Neutrophil (primary cell): ENCODE measurements around the gene NEDD4L.

Experiments
- H3K27ac ChIP-seq: fragments of 200-600 bp; sonication (generic); 2 replicates; pipeline ENCODE4 v1.5.1; 2016; ENCODE audit warnings: mild to moderate bottlenecking, moderate library complexity
- H3K27me3 ChIP-seq: fragments of 200-600 bp; sonication (generic); 2 replicates; pipeline ENCODE4 v1.6.0; 2016; ENCODE audit warnings: mild to moderate bottlenecking
- H3K36me3 ChIP-seq: fragments of 200-600 bp; sonication (generic); 2 replicates; pipeline ENCODE4 v1.5.1; 2017
- H3K4me1 ChIP-seq, 2 experiments: fragments of 200-600 bp in 1 of 2; sonication (generic) in 1 of 2; 1 replicate in 1 of 2; 2 replicates in 1 of 2; pipeline versions ENCODE4 v1.5.1 to v1.6.1; 2013 to 2016; ENCODE audit warnings: low read depth in 1 of 2, low read length in 1 of 2, mild to moderate bottlenecking in 1 of 2, moderate library complexity in 1 of 2; ENCODE audit not compliant: control insufficient read depth in 1 of 2, insufficient read depth in 1 of 2
- H3K4me3 ChIP-seq, 2 experiments: fragments of 200-600 bp in 1 of 2; sonication (generic) in 1 of 2; 1 replicate in 1 of 2; 2 replicates in 1 of 2; pipeline ENCODE4 v1.5.1; 2013 to 2016; ENCODE audit warnings: low read depth in 1 of 2, low read length in 1 of 2, mild to moderate bottlenecking in 1 of 2, moderate library complexity in 1 of 2
- H3K9me3 ChIP-seq: fragments of 200-600 bp; sonication (generic); 2 replicates; pipeline ENCODE4 v1.5.1; 2016
- TF ChIP-seq, protein P1 (sequence below): fragments of 200-600 bp; sonication (generic); IDR thresholded peaks from 2 replicates; pipeline ENCODE4 v1.5.1; 2016; ENCODE audit warnings: antibody characterized with exemption

NEDD4L gene

DNA sequence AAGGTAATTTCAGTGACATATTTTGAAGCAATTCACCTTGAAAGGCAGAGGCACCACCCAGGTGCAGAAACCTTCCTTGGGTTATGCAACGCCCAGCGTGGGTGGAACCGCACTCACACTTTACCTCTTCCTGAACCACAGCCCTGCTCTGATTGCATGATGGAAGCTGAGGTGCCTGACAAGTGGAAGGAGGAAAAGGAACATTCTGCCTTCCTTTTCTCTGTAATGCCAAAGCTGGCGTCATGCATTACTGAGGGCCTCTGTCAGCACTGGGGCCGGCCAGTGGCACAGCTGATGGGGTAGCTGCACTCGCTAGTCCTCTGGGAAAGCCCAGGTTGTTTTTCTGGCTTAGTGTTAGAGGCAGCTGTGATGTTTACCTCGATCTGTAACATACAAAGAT is 266.5 kb downstream of the NEDD4L start:
- TF ChIP-seq, protein P1, sequence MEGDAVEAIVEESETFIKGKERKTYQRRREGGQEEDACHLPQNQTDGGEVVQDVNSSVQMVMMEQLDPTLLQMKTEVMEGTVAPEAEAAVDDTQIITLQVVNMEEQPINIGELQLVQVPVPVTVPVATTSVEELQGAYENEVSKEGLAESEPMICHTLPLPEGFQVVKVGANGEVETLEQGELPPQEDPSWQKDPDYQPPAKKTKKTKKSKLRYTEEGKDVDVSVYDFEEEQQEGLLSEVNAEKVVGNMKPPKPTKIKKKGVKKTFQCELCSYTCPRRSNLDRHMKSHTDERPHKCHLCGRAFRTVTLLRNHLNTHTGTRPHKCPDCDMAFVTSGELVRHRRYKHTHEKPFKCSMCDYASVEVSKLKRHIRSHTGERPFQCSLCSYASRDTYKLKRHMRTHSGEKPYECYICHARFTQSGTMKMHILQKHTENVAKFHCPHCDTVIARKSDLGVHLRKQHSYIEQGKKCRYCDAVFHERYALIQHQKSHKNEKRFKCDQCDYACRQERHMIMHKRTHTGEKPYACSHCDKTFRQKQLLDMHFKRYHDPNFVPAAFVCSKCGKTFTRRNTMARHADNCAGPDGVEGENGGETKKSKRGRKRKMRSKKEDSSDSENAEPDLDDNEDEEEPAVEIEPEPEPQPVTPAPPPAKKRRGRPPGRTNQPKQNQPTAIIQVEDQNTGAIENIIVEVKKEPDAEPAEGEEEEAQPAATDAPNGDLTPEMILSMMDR = no peak
- H3K27me3 ChIP-seq = no peaks in the 10 kb centered on the region
- H3K27ac ChIP-seq = no peak overlapping the region

DNA sequence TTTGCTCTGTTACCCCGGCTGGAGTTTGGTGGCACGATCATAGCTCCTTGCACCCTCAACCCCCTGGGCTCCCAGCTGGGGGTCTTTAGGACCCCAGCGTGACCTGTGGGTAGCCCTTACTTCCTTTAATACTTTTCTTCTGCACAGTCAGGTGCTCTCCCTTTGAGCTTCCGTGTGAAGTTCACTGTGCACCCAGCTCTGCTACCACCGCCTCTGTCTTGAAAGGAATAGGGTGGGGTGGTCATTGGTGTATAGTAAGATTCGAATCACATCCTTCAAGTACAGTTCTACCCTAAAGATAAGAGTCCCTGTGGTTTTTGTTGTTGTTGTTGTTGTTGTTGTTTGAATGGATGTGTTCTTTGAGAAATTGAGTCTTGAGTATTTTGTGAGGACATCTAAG is 267.4 kb downstream of the NEDD4L start:
- TF ChIP-seq, protein P1 = no peak
- no peaks in the 10 kb centered on the region for H3K4me1 ChIP-seq

More for the DNA sequence above, 266.5 kb downstream of the NEDD4L start:
- Histone ChIP-seq H3K4me3 (no peak overlapping the region), H3K9me3 (no peaks in the 10 kb centered on the region), H3K36me3 (no peaks in the 10 kb centered on the region), H3K4me1 (no peaks in the 10 kb centered on the region)

DNA sequence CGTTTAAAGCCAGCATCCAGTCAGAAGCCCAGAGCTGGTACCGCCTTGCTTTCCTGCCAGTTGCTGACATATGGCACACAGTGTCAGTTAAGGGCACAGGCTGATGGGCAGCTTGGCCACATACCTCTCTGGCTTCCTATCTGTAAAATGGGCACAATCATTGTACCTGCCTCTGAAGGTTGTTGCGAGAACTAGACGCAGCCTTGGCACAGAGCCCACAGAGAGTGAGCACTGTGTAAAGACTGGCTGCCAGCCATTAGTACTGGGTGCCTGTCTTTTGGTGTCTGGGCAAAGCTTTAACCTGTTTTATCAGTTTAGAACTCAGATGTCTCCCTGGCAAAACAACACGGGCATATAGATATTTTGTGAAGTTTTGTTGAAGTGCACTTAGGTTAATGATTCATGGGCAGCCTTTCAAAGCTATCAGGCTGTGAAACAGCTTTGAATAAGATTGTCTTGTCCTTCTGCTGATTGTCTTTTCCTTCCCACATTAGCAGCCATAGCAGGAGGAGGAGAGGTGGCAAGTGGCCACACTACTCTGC is 269.5 kb downstream of the NEDD4L start:
- TF ChIP-seq, protein P1 = no peak
- Histone ChIP-seq H3K9me3 (no peaks in the 10 kb centered on the region), H3K27me3 (no peaks in the 10 kb centered on the region), H3K27ac (no peak overlapping the region), H3K36me3 (no peaks in the 10 kb centered on the region), H3K4me1 (no peaks in the 10 kb centered on the region), H3K4me3 (no peak overlapping the region)

More for the DNA sequence above, 267.4 kb downstream of the NEDD4L start:
- no peak overlapping the region for H3K27ac ChIP-seq
- H3K9me3 ChIP-seq = no peaks in the 10 kb centered on the region
- no peaks in the 10 kb centered on the region for H3K36me3 ChIP-seq
- no peak overlapping the region for H3K4me3 ChIP-seq
- no peaks in the 10 kb centered on the region for H3K27me3 ChIP-seq

DNA sequence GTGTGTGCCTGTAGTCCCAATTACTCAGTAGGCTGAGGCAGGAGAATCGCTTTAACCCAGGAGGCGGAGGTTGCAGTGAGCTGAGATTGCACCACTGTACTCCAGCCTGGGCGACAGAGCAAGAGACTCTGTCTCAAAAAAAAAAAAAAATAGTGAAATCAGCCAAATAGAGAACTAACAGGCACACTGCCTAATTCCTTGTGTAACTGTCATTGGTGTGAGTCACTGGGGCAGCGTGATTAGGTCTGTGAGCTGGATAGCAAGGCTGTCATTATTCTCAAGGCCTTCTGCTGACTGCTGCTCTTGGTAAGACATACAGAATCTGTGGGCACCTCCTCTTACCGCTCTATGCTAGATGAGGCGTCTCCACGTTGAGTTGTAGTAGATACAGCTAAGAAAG is 270.3 kb downstream of the NEDD4L start:
- TF ChIP-seq, protein P1 = no peak
- H3K4me1 ChIP-seq = no peaks in the 10 kb centered on the region

DNA sequence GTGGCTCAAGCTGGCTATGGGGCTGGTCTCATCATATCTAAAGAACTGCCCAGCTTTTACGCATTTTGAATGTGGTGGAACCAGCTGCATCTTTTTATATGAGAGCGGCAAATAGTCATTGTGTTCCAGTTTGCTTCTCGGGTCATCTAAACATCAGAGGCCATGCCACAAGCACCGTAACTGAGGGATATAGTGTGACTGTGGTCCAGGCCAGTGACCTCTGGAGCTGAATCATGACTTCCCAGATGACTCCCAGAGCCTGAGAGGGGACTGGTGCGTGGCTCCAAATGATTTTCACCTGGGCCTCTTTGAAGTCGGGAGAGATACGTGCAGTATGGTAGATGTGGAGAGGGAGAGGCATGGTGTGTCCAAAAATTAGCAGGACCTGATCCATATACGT is 271.0 kb downstream of the NEDD4L start:
- Histone ChIP-seq H3K4me3 (no peak overlapping the region), H3K4me1 (no peaks in the 10 kb centered on the region), H3K9me3 (no peaks in the 10 kb centered on the region), H3K27me3 (no peaks in the 10 kb centered on the region), H3K36me3 (no peaks in the 10 kb centered on the region), H3K27ac (no peak overlapping the region)
- TF ChIP-seq, protein P1 = no peak

More for the DNA sequence above, 270.3 kb downstream of the NEDD4L start:
- Histone ChIP-seq H3K4me3 (no peak overlapping the region), H3K36me3 (no peaks in the 10 kb centered on the region), H3K9me3 (no peaks in the 10 kb centered on the region), H3K27ac (no peak overlapping the region), H3K27me3 (no peaks in the 10 kb centered on the region)
